SU-DHL-6 (cell line): ENCODE measurements around the gene OR6Y1.

Experiments
- EZH2phosphoT487 ChIP-seq: fragments of 200-600 bp; sonication (generic), shearing (Covaris generic); conservative IDR thresholded peaks from 2 replicates; pipeline ENCODE4 v1.6.1; 2018; ENCODE audit warnings: mild to moderate bottlenecking, antibody characterized with exemption, low read length, moderate library complexity, mixed read lengths
- TF ChIP-seq, protein P1 (sequence below): fragments of 200-600 bp; sonication (generic); IDR thresholded peaks from one replicate; pipeline ENCODE4 v1.5.1; 2017; ENCODE audit warnings: antibody characterized with exemption, mild to moderate bottlenecking, low read length, moderate library complexity; ENCODE audit not compliant: insufficient read depth, poor library complexity, severe bottlenecking

GRCh38 chr1:158527190-158527815 is 26.9 kb downstream of the OR6Y1 start:
- TF ChIP-seq, protein P1, sequence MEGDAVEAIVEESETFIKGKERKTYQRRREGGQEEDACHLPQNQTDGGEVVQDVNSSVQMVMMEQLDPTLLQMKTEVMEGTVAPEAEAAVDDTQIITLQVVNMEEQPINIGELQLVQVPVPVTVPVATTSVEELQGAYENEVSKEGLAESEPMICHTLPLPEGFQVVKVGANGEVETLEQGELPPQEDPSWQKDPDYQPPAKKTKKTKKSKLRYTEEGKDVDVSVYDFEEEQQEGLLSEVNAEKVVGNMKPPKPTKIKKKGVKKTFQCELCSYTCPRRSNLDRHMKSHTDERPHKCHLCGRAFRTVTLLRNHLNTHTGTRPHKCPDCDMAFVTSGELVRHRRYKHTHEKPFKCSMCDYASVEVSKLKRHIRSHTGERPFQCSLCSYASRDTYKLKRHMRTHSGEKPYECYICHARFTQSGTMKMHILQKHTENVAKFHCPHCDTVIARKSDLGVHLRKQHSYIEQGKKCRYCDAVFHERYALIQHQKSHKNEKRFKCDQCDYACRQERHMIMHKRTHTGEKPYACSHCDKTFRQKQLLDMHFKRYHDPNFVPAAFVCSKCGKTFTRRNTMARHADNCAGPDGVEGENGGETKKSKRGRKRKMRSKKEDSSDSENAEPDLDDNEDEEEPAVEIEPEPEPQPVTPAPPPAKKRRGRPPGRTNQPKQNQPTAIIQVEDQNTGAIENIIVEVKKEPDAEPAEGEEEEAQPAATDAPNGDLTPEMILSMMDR = peak; percentile 51
- TF ChIP-seq EZH2phosphoT487 = no peak
